ENCODE data around the gene DIP2C.

DIP2C gene

DNA sequence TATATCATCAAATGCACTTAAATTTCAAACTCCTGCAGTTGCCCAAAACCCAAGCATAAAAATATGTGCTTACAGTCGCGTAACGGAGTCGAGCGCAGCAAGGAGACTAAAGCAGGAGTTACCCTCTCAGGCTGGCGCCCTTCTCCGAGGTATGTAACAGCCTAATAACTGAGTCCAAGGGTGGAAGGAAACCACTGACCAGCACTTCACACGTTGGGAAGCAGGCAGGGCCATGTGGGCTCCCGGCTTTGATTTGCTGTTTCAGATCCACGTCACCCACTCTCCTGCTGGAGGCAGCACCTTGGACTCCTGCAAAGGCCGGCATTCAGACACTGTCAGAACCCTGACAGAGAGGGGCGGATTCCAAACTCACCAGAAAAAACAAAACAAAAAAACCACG is 123.8 kb downstream of the DIP2C start:
- TF ChIP-seq, protein P1, sequence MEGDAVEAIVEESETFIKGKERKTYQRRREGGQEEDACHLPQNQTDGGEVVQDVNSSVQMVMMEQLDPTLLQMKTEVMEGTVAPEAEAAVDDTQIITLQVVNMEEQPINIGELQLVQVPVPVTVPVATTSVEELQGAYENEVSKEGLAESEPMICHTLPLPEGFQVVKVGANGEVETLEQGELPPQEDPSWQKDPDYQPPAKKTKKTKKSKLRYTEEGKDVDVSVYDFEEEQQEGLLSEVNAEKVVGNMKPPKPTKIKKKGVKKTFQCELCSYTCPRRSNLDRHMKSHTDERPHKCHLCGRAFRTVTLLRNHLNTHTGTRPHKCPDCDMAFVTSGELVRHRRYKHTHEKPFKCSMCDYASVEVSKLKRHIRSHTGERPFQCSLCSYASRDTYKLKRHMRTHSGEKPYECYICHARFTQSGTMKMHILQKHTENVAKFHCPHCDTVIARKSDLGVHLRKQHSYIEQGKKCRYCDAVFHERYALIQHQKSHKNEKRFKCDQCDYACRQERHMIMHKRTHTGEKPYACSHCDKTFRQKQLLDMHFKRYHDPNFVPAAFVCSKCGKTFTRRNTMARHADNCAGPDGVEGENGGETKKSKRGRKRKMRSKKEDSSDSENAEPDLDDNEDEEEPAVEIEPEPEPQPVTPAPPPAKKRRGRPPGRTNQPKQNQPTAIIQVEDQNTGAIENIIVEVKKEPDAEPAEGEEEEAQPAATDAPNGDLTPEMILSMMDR (IDR thresholded peaks at IDR 0.05; ENCODE audit: extremely low read depth, insufficient read depth, missing control alignments): no peak
- DNase-seq (ENCODE audit: low spot score): no peak
- in situ Hi-C loops (cut with MboI; ENCODE audit: low pct_unique_long_range_greater_than_20kb, low sequenced_read_pairs, unreplicated experiment): no loop called here

- TF ChIP-seq, protein P1 (IDR thresholded peaks at IDR 0.05; ENCODE audit: extremely low read depth, insufficient read depth, missing control alignments): no peak
Observed at GRCh38 chr10:565146-565545, 124.3 kb downstream of the DIP2C start.

DNA sequence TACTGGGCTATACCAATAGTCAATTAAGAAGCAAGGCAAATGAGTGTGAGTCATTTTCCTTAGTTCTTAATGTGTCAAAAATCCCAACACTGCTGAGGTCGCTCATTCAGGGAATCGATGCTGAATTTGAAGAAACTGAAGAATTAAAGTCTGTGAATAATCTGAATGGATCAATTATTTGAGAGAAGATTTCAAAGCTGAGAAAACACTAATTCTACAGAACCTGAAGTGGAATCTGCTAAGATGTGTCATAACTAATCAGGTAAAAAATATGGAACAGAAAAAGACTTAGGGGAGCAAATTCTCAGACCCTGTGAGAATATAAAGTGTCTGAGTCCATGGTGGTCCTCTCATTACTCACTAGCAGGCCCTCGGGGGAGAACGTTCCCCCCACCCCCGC is 125.6 kb downstream of the DIP2C start:
- in situ Hi-C loops (cut with MboI; ENCODE audit: low pct_unique_long_range_greater_than_20kb, low sequenced_read_pairs, unreplicated experiment): no loop called here
- DNase-seq (ENCODE audit: low spot score): no peak
- TF ChIP-seq, protein P1 (IDR thresholded peaks at IDR 0.05; ENCODE audit: extremely low read depth, insufficient read depth, missing control alignments): no peak

More at GRCh38 chr10:565146-565545, 124.3 kb downstream of the DIP2C start:
- in situ Hi-C loops (cut with MboI; ENCODE audit: low pct_unique_long_range_greater_than_20kb, low sequenced_read_pairs, unreplicated experiment): no loop called here
- DNase-seq (ENCODE audit: low spot score): no peak

DNA sequence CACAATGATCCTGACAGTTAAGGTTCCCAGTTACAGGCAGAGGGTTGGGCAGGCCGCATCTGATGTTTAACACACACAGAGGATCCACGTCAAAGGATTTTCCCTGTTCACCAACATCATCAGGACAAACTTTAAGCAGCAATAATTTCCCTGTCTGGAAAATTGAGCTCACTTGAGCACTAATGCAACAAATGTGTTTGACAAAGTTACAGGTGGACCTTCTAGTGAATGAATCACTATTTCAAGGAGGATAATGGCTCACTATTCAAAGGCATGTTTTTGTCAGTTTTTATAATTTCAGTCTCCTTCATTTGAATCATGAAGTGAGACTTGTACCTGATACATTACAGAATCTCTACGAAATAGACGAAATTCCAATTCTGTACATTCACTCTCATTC is 127.3 kb downstream of the DIP2C start:
- in situ Hi-C loops (cut with MboI; ENCODE audit: low pct_unique_long_range_greater_than_20kb, low sequenced_read_pairs, unreplicated experiment): no loop called here
- DNase-seq (ENCODE audit: low spot score): no peak
- TF ChIP-seq, protein P1 (IDR thresholded peaks at IDR 0.05; ENCODE audit: extremely low read depth, insufficient read depth, missing control alignments): no peak

DNA sequence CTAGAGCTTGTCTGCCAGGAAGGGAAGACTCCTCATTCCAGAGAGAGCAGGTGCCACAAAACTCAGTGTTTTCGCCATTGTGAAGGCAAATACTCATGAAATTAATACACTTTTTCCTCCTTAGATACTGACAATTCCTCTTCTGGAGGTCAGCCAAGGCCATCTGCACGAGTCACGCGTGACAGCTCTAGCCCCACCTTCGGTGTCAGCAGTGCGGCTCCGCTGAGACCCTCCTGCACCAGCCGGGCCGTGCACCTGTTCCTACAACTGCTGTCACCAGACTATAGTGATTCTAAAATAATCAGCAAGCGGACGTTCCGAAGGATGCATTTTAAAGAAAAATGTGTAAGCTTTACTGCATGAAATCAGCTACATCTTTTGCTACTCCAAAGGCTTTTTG is 127.7 kb downstream of the DIP2C start:
- in situ Hi-C loops (cut with MboI; ENCODE audit: low pct_unique_long_range_greater_than_20kb, low sequenced_read_pairs, unreplicated experiment): no loop called here
- no peak for DNase-seq (ENCODE audit: low spot score)
- TF ChIP-seq, protein P1 (IDR thresholded peaks at IDR 0.05; ENCODE audit: extremely low read depth, insufficient read depth, missing control alignments): no peak

GRCh38 chr10:560314-560992 is 129.0 kb downstream of the DIP2C start:
- DNase-seq (ENCODE audit: low spot score): no peak
- TF ChIP-seq, protein P1 (IDR thresholded peaks at IDR 0.05; ENCODE audit: extremely low read depth, insufficient read depth, missing control alignments): no peak
- in situ Hi-C loops (cut with MboI; ENCODE audit: low pct_unique_long_range_greater_than_20kb, low sequenced_read_pairs, unreplicated experiment): no loop called here

- no peak for DNase-seq (ENCODE audit: low spot score)
- in situ Hi-C loops (cut with MboI; ENCODE audit: low pct_unique_long_range_greater_than_20kb, low sequenced_read_pairs, unreplicated experiment): no loop called here
- TF ChIP-seq, protein P1 (IDR thresholded peaks at IDR 0.05; ENCODE audit: extremely low read depth, insufficient read depth, missing control alignments): no peak
Observed at GRCh38 chr10:559767-560047, 129.8 kb downstream of the DIP2C start.
